SH-SY5Y (cell line): ENCODE measurements around the gene SLC16A7.

Source experiments
- GATA2 ChIP-seq: IDR thresholded peaks from 2 replicates; pipeline ENCODE4 v1.6.1; 2011; ENCODE audit warnings: mild to moderate bottlenecking, low read depth, low read length
- GATA3 ChIP-seq: IDR thresholded peaks from 2 replicates; pipeline ENCODE4 v1.6.1; 2011; ENCODE audit warnings: low read depth, mild to moderate bottlenecking, low read length, moderate library complexity

SLC16A7 gene

GRCh38 chr12:59677857-59678256, 82.0 kb downstream of the SLC16A7 start:
- TF ChIP-seq GATA2 (no peak), GATA3 (no peak)

GRCh38 chr12:59678759-59679411, 83.1 kb downstream of the SLC16A7 start:
- no peak for TF ChIP-seq GATA3
- no peak for TF ChIP-seq GATA2

GRCh38 chr12:59689776-59690175, 93.9 kb downstream of the SLC16A7 start:
- TF ChIP-seq GATA3 (no peak), GATA2 (no peak)

- TF ChIP-seq GATA3, result no peak
- no peak for TF ChIP-seq GATA2
Measured at GRCh38 chr12:59695379-59695778, 99.5 kb downstream of the SLC16A7 start.

GRCh38 chr12:59698600-59698999, 102.8 kb downstream of the SLC16A7 start:
- TF ChIP-seq GATA2 (no peak), GATA3 (no peak)

- TF ChIP-seq GATA2, result no peak
- no peak for TF ChIP-seq GATA3
Measured at GRCh38 chr12:59699421-59700152, 103.8 kb downstream of the SLC16A7 start.

- TF ChIP-seq GATA2, result no peak
- no peak for TF ChIP-seq GATA3
Measured at GRCh38 chr12:59700153-59700450, 104.3 kb downstream of the SLC16A7 start.

GRCh38 chr12:59708064-59708463, 112.2 kb downstream of the SLC16A7 start:
- no peak for TF ChIP-seq GATA3
- TF ChIP-seq GATA2, result no peak

- TF ChIP-seq GATA2 (no peak), GATA3 (no peak)
Measured at GRCh38 chr12:59708484-59708883, 112.7 kb downstream of the SLC16A7 start.

GRCh38 chr12:59710004-59710628, 114.3 kb downstream of the SLC16A7 start:
- no peak for TF ChIP-seq GATA3
- TF ChIP-seq GATA2, result no peak

- TF ChIP-seq GATA2 (no peak), GATA3 (no peak)
Measured at GRCh38 chr12:59710964-59711363, 115.1 kb downstream of the SLC16A7 start.

- TF ChIP-seq GATA2 (no peak), GATA3 (no peak)
Measured at GRCh38 chr12:59715434-59715833, 119.6 kb downstream of the SLC16A7 start.

GRCh38 chr12:59716043-59716442, 120.2 kb downstream of the SLC16A7 start:
- no peak for TF ChIP-seq GATA2
- TF ChIP-seq GATA3, result no peak

GRCh38 chr12:59717436-59717835, 121.6 kb downstream of the SLC16A7 start:
- no peak for TF ChIP-seq GATA2
- TF ChIP-seq GATA3, result no peak

GRCh38 chr12:59719701-59720100, 123.9 kb downstream of the SLC16A7 start:
- TF ChIP-seq GATA3, result no peak
- TF ChIP-seq GATA2, result no peak
